WTC11 (cell line): Measurements from ENCODE around the gene WNK2. TPM values are rescaled to one million over a fixed set of nuclear protein-coding genes. Genes with fewer than 3 reads are reported as not detected.
"Not testable (repeated sequence)": the region's sequence is repeated elsewhere in the genome, so short reads cannot be mapped to it uniquely, and the experiment has no call there.

Experiments
- ATAC-seq: fragments of 200-7000 bp; cut with Tn5 transposase; 2 replicates; pipeline ENCODE4 v1.10.0; 2021; ENCODE audit warnings: mild to moderate bottlenecking, moderate library complexity
- CTCF ChIA-PET: fragments of 300-600 bp; sonication (Branson Sonifier 250); formaldehyde crosslinking; loops from one replicate; lab custom pipeline; 2021; ENCODE audit warnings: antibody characterized with exemption; lab: Charles Lee
- POLR2A ChIA-PET: fragments of 350-600 bp; sonication (Branson Sonifier 250); formaldehyde crosslinking; loops from one replicate; lab custom pipeline; 2021; ENCODE audit warnings: antibody characterized with exemption; lab: Charles Lee
- DNase-seq: peaks from one replicate; pipeline ENCODE4 v3.0.0; 2021; ENCODE audit warnings: low spot score
- H3K27ac Mint-ChIP-seq: 2 replicates; pipeline ENCODE4 v1.8.0; 2021; ENCODE audit warnings: mixed read lengths
- H3K27me3 Mint-ChIP-seq: 2 replicates; pipeline ENCODE4 v1.8.0; 2021; ENCODE audit warnings: low read depth, mild to moderate bottlenecking, moderate library complexity, mixed read lengths
- H3K36me3 Mint-ChIP-seq: 2 replicates; pipeline ENCODE4 v1.8.0; 2021; ENCODE audit warnings: mixed read lengths
- H3K4me1 Mint-ChIP-seq: 2 replicates; pipeline ENCODE4 v1.8.0; 2022; ENCODE audit warnings: mixed read lengths
- H3K4me3 Mint-ChIP-seq: 2 replicates; pipeline ENCODE4 v1.8.0; 2021; ENCODE audit warnings: mild to moderate bottlenecking, moderate library complexity, mixed read lengths
- H3K9me3 Mint-ChIP-seq: 2 replicates; pipeline ENCODE4 v1.8.0; 2021; ENCODE audit warnings: mixed read lengths
- AFF4 ChIP-seq: sonication (generic); formaldehyde crosslinking; IDR thresholded peaks from 2 replicates; pipeline ENCODE4 v1.8.1; 2023; ENCODE audit warnings: mild to moderate bottlenecking, missing genetic modification reagents, borderline replicate concordance
- ATF3 ChIP-seq: sonication (generic); formaldehyde crosslinking; conservative IDR thresholded peaks from 2 replicates; pipeline ENCODE4 v1.8.1; 2022; ENCODE audit warnings: mild to moderate bottlenecking, missing genetic modification reagents
- CREB1 ChIP-seq: sonication (generic); formaldehyde crosslinking; IDR thresholded peaks from 2 replicates; pipeline ENCODE4 v1.8.0; 2023; ENCODE audit warnings: mild to moderate bottlenecking, missing genetic modification reagents
- FOXJ3 ChIP-seq: sonication (generic); formaldehyde crosslinking; IDR thresholded peaks from 2 replicates; pipeline ENCODE4 v1.9.0; 2021; ENCODE audit warnings: missing genetic modification reagents, mild to moderate bottlenecking, borderline replicate concordance
- HMGXB4 ChIP-seq: sonication (generic); formaldehyde crosslinking; IDR thresholded peaks from 2 replicates; pipeline ENCODE4 v1.8.1; 2023; ENCODE audit warnings: mild to moderate bottlenecking, moderate library complexity, missing genetic modification reagents
- IRF2 ChIP-seq: sonication (generic); formaldehyde crosslinking; IDR thresholded peaks from 2 replicates; pipeline ENCODE4 v1.8.0; 2022; ENCODE audit warnings: low read depth, missing genetic modification reagents, borderline replicate concordance
- MAX ChIP-seq: sonication (generic); formaldehyde crosslinking; IDR thresholded peaks from 2 replicates; pipeline ENCODE4 v1.8.0; 2022; ENCODE audit warnings: mild to moderate bottlenecking, missing genetic modification reagents
- MXD4 ChIP-seq: fragments of 250-450 bp; sonication (Bioruptor Pico); IDR thresholded peaks from 2 replicates; pipeline ENCODE4 v1.8.0; 2021; ENCODE audit warnings: mild to moderate bottlenecking, moderate library complexity, borderline replicate concordance
- RELA ChIP-seq: sonication (generic); formaldehyde crosslinking; IDR thresholded peaks from 2 replicates; pipeline ENCODE4 v1.8.1; 2022; ENCODE audit warnings: missing genetic modification reagents, mild to moderate bottlenecking, borderline replicate concordance
- SMAD4 ChIP-seq: sonication (generic); formaldehyde crosslinking; IDR thresholded peaks from 2 replicates; pipeline ENCODE4 v1.8.0; 2022; ENCODE audit warnings: mild to moderate bottlenecking, missing genetic modification reagents
- SP1 ChIP-seq: sonication (generic); formaldehyde crosslinking; conservative IDR thresholded peaks from 2 replicates; pipeline ENCODE4 v1.8.1; 2022; ENCODE audit warnings: missing genetic modification reagents
- ZNF219 ChIP-seq: sonication (generic); formaldehyde crosslinking; IDR thresholded peaks from 2 replicates; pipeline ENCODE4 v1.8.0; 2023; ENCODE audit warnings: missing genetic modification reagents, mild to moderate bottlenecking, borderline replicate concordance
- ZNF423 ChIP-seq: fragments of 250-450 bp; sonication (Bioruptor Pico); IDR thresholded peaks from 2 replicates; pipeline ENCODE4 v2.1.2; 2022; ENCODE audit warnings: mild to moderate bottlenecking, moderate library complexity
- total RNA-seq: library from RNA; stranded (reverse); gene quantifications from 3 replicates; pipeline ENCODE4 v1.2.3, GENCODE V29; 2021
- TF ChIP-seq, protein P1 (sequence below): sonication (generic); formaldehyde crosslinking; IDR thresholded peaks from 2 replicates; pipeline ENCODE4 v1.8.1; 2022; ENCODE audit warnings: missing genetic modification reagents, borderline replicate concordance
- TF ChIP-seq, protein P2 (sequence below): sonication (generic); formaldehyde crosslinking; IDR thresholded peaks from 2 replicates; pipeline ENCODE4 v1.8.0; 2022; ENCODE audit warnings: mild to moderate bottlenecking, missing genetic modification reagents
- TF ChIP-seq, protein P3 (sequence below): fragments of 250-450 bp; sonication (Bioruptor Pico); IDR thresholded peaks from 2 replicates; pipeline ENCODE4 v1.9.0; 2021; ENCODE audit warnings: mild to moderate bottlenecking

The WNK2 gene
- total RNA-seq, 1 experiment from 2014 or later = 120 TPM

- TF ChIP-seq MAX (no peak), ZNF423 (CRISPR knock-in tag) (no peak)
Measured at GRCh38 chr9:93336720-93337119, 152.8 kb downstream of the WNK2 start (continued).

DNA sequence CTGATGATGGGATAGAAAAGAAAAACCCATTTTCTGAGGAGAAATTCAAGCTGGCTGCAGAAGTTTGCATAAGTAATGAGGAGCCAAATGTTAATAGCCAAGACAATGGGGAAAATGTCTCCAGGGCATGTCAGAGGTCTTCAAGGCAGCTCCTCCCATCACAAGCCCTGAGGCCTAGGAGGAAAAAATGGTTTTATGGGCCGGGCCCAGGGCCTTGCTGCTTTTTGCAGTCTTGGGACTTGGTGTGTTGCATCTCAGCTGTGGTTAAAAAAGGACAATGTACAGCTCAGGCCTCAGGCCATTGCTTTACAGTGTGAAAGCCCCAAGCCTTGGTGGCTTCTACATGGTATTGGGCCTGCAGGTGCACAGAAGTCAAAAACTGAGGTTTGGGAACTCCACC is 154.3 kb downstream of the WNK2 start:
- H3K27me3 Mint-ChIP-seq, H3K27ac Mint-ChIP-seq, H3K4me3 Mint-ChIP-seq, CTCF ChIA-PET, ATAC-seq, POLR2A ChIA-PET, DNase-seq: not testable (repeated sequence)
- Mint-ChIP-seq H3K4me1 (peaks cover 26% of the 10 kb centered on the region), H3K36me3 (peaks cover 74% of the 10 kb centered on the region), H3K9me3 (peaks cover 46% of the 10 kb centered on the region)

DNA sequence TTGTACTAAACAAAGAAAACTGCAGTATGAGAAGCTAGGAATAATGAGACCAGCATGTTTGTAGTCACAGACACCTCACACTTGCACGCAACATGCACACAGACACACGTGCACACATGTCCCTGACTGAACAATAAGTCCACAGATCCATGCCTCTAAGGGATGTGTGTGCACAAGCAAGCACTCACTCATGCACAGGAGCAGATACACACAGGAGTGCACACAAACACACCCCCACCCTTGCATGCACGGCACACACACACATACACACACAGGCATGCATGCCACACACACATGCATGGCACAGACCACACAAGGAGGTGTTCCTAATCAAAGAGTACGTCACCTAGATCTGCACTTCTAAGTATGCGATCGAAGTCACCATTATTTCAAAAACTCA is 156.2 kb downstream of the WNK2 start:
- Mint-ChIP-seq H3K36me3 (peaks cover 61% of the 10 kb centered on the region), H3K9me3 (peaks cover 45% of the 10 kb centered on the region), H3K4me3 (no peak overlapping the region), H3K27ac (peak overlapping the region; percentile 22; the same call in 1 of the 2 replicates), H3K27me3 (peaks cover 3% of the 10 kb centered on the region; the same call in 1 of the 2 replicates), H3K4me1 (peaks cover 43% of the 10 kb centered on the region)
- ATAC-seq (no peak), DNase-seq (no peak)
- TF ChIP-seq FOXJ3 (CRISPR knock-in tag) = no peak
- no peak for TF ChIP-seq MXD4 (CRISPR knock-in tag)
- no peak for TF ChIP-seq SMAD4
- no peak for TF ChIP-seq ZNF219
- no peak for TF ChIP-seq HMGXB4 (CRISPR knock-in tag)
- TF ChIP-seq, protein P1, sequence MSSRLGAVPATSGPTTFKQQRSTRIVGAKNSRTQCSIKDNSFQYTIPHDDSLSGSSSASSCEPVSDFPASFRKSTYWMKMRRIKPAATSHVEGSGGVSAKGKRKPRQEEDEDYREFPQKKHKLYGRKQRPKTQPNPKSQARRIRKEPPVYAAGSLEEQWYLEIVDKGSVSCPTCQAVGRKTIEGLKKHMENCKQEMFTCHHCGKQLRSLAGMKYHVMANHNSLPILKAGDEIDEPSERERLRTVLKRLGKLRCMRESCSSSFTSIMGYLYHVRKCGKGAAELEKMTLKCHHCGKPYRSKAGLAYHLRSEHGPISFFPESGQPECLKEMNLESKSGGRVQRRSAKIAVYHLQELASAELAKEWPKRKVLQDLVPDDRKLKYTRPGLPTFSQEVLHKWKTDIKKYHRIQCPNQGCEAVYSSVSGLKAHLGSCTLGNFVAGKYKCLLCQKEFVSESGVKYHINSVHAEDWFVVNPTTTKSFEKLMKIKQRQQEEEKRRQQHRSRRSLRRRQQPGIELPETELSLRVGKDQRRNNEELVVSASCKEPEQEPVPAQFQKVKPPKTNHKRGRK (CRISPR knock-in tag) = no peak
- no peak for TF ChIP-seq IRF2 (CRISPR knock-in tag)
- TF ChIP-seq, protein P2, sequence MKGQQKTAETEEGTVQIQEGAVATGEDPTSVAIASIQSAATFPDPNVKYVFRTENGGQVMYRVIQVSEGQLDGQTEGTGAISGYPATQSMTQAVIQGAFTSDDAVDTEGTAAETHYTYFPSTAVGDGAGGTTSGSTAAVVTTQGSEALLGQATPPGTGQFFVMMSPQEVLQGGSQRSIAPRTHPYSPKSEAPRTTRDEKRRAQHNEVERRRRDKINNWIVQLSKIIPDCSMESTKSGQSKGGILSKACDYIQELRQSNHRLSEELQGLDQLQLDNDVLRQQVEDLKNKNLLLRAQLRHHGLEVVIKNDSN (CRISPR knock-in tag) = no peak
- no peak for TF ChIP-seq MAX
- no peak for TF ChIP-seq CREB1 (CRISPR knock-in tag)
- TF ChIP-seq ATF3 = no peak
- TF ChIP-seq, protein P3, sequence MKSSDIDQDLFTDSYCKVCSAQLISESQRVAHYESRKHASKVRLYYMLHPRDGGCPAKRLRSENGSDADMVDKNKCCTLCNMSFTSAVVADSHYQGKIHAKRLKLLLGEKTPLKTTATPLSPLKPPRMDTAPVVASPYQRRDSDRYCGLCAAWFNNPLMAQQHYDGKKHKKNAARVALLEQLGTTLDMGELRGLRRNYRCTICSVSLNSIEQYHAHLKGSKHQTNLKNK (CRISPR knock-in tag) = no peak
- no peak for TF ChIP-seq RELA (CRISPR knock-in tag)
- no peak for TF ChIP-seq AFF4
- TF ChIP-seq SP1 = no peak
- ChIA-PET CTCF (no interaction called here), POLR2A (interaction anchor here (0.6 kb wide), 1 partner anchor 14 kb away, joined by 4 read pairs; no protein-coding TSS in a partner anchor)

GRCh38 chr9:93341820-93342219 is 157.9 kb downstream of the WNK2 start:
- not testable (repeated sequence) for H3K27me3 Mint-ChIP-seq

GRCh38 chr9:93342428-93342827 is 158.5 kb downstream of the WNK2 start:
- not testable (repeated sequence) for DNase-seq, H3K27me3 Mint-ChIP-seq
- ATAC-seq = peak; percentile 9; the same call in 1 of the 2 replicates
- H3K9me3 Mint-ChIP-seq = peaks cover 35% of the 10 kb centered on the region
- peaks cover 61% of the 10 kb centered on the region for H3K4me1 Mint-ChIP-seq
- CTCF ChIA-PET = interaction anchor here (1.2 kb wide), 1 partner anchor 188 kb away, joined by 3 read pairs; no protein-coding TSS in a partner anchor
- peak overlapping the region; percentile 55; the same call in 1 of the 2 replicates for H3K27ac Mint-ChIP-seq
- POLR2A ChIA-PET = interaction anchor here (1.1 kb wide), 1 partner anchor 109 kb away, joined by 3 read pairs; the partner anchor contains the start of gene FAM120A
- H3K36me3 Mint-ChIP-seq = peaks cover 51% of the 10 kb centered on the region
- H3K4me3 Mint-ChIP-seq = peak overlapping the region; percentile 12; the same call in 1 of the 2 replicates

More at GRCh38 chr9:93341820-93342219, 157.9 kb downstream of the WNK2 start:
- Mint-ChIP-seq H3K4me1 (peaks cover 55% of the 10 kb centered on the region), H3K9me3 (peaks cover 41% of the 10 kb centered on the region), H3K36me3 (peaks cover 57% of the 10 kb centered on the region)
- DNase-seq, H3K4me3 Mint-ChIP-seq, ATAC-seq, H3K27ac Mint-ChIP-seq: not testable (repeated sequence)
- CTCF ChIA-PET = interaction anchor here (1.2 kb wide), 1 partner anchor 188 kb away, joined by 3 read pairs; no protein-coding TSS in a partner anchor
- POLR2A ChIA-PET = interaction anchor here (1.1 kb wide), 1 partner anchor 109 kb away, joined by 3 read pairs; the partner anchor contains the start of gene FAM120A
